ENCODE measurements around the gene PRORP. TPM values are rescaled to one million over a fixed set of nuclear protein-coding genes. Genes with fewer than 3 reads are reported as not detected.

Gene PRORP
- total and polyA plus RNA-seq, 9 of the 15 experiments (the other 6 are each of a cell fraction or from before 2014, with no cell fraction given), result 21.9 to 48.7 (median 36.5) TPM

DNA sequence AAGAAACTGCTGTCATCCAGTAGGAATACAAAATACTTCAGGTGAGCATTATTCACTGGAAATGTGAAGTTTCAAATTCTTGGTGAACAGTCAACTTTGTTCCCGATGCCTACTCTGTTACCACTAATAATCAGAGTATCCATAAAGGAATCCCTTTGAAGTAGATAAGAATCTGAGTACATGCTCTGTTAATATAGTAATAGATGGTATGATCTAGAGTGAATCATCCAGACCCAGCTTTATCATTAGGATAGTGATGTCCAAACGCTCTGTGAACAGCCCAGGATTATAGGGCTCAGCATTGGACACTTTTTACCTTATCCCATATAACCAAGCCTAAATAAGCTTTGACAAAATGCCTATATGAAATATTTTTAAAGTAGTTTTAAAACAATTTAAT lies 33.8 kb upstream of the PRORP start:
- POLR2A ChIA-PET, result no interaction called here
- no peak overlapping the region for H3K27ac ChIP-seq (ENCODE audit: extremely low read depth, low read depth, low read length)
- BruUV-seq (replicated peaks), result no TSS peak
- WGBS (ENCODE audit: insufficient coverage, low coverage, missing lambda C conversion rate), result 90% methylated on average over 2 of the region's 2 CpGs
- DNase-seq (ENCODE audit: extremely low read depth in 1 of 4, low spot score in 3 of 4) (no peak), ATAC-seq (no peak), FAIRE-seq (no peak)
- no peaks in the 10 kb centered on the region for H4K20me1 ChIP-seq (replicated peaks; ENCODE audit: control insufficient read depth, insufficient read depth, low read length)
- no peaks in the 10 kb centered on the region for H3K9me3 ChIP-seq (replicated peaks; ENCODE audit: control insufficient read depth, insufficient read depth, low read depth, low read length)
- TF ChIP-seq HIVEP1 (CRISPR knock-in tag; IDR thresholded peaks at IDR 0.05), result no peak
- no peak for TF ChIP-seq POLR3A (IDR thresholded peaks at IDR 0.05; ENCODE audit: borderline replicate concordance, extremely low read depth, insufficient read depth, insufficient read length)
- TF ChIP-seq ZNF253 (CRISPR knock-in tag; conservative IDR thresholded peaks at IDR 0.05), result no peak
- TF ChIP-seq ATF1 (CRISPR knock-in tag; IDR thresholded peaks at IDR 0.05), result no peak
- TF ChIP-seq ATF1 (tag; IDR thresholded peaks at IDR 0.05), result no peak
- no peak for TF ChIP-seq TFAM (CRISPR knock-in tag; conservative IDR thresholded peaks at IDR 0.05)
- TF ChIP-seq, protein P1, sequence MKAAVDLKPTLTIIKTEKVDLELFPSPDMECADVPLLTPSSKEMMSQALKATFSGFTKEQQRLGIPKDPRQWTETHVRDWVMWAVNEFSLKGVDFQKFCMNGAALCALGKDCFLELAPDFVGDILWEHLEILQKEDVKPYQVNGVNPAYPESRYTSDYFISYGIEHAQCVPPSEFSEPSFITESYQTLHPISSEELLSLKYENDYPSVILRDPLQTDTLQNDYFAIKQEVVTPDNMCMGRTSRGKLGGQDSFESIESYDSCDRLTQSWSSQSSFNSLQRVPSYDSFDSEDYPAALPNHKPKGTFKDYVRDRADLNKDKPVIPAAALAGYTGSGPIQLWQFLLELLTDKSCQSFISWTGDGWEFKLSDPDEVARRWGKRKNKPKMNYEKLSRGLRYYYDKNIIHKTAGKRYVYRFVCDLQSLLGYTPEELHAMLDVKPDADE (conservative IDR thresholded peaks at IDR 0.05; ENCODE audit: control insufficient read depth, low read depth, low read length), result no peak
- TF ChIP-seq NFXL1 (CRISPR knock-in tag; IDR thresholded peaks at IDR 0.05), result no peak
- TF ChIP-seq RBM14 (IDR thresholded peaks at IDR 0.05; ENCODE audit: borderline replicate concordance, insufficient read depth, low read depth, low read length), result no peak
- TF ChIP-seq SMARCA4 (IDR thresholded peaks at IDR 0.05), result no peak
- no peak for TF ChIP-seq SRSF7 (optimal IDR thresholded peaks at IDR 0.05; ENCODE audit: low read depth, low read length)
- TF ChIP-seq HNRNPUL1 (IDR thresholded peaks at IDR 0.05; ENCODE audit: low read length), result no peak
- no peak for TF ChIP-seq ZNF3 (CRISPR knock-in tag; IDR thresholded peaks at IDR 0.05)
- TF ChIP-seq MEF2A (IDR thresholded peaks at IDR 0.05; ENCODE audit: control insufficient read depth, low read depth, low read length), result no peak
- no peak for TF ChIP-seq CREM (IDR thresholded peaks at IDR 0.05; ENCODE audit: low read depth)
- no peak for TF ChIP-seq ZFP30 (CRISPR knock-in tag; IDR thresholded peaks at IDR 0.05; ENCODE audit: borderline replicate concordance)
- TF ChIP-seq, protein P2, sequence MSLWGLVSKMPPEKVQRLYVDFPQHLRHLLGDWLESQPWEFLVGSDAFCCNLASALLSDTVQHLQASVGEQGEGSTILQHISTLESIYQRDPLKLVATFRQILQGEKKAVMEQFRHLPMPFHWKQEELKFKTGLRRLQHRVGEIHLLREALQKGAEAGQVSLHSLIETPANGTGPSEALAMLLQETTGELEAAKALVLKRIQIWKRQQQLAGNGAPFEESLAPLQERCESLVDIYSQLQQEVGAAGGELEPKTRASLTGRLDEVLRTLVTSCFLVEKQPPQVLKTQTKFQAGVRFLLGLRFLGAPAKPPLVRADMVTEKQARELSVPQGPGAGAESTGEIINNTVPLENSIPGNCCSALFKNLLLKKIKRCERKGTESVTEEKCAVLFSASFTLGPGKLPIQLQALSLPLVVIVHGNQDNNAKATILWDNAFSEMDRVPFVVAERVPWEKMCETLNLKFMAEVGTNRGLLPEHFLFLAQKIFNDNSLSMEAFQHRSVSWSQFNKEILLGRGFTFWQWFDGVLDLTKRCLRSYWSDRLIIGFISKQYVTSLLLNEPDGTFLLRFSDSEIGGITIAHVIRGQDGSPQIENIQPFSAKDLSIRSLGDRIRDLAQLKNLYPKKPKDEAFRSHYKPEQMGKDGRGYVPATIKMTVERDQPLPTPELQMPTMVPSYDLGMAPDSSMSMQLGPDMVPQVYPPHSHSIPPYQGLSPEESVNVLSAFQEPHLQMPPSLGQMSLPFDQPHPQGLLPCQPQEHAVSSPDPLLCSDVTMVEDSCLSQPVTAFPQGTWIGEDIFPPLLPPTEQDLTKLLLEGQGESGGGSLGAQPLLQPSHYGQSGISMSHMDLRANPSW (CRISPR knock-in tag; IDR thresholded peaks at IDR 0.05), result no peak
- no peak for TF ChIP-seq SAFB2 (IDR thresholded peaks at IDR 0.05; ENCODE audit: borderline replicate concordance, low read depth, low read length, severe bottlenecking)
- TF ChIP-seq RUNX1 (IDR thresholded peaks at IDR 0.05; ENCODE audit: low read depth), result no peak
- H3K4me2 ChIP-seq (ENCODE audit: insufficient read depth, low read length), result no peak overlapping the region
- H2AFZ ChIP-seq (ENCODE audit: low read depth, low read length), result no peak overlapping the region
- in situ Hi-C loops (cut with MboI), result no loop called here
- no peaks in the 10 kb centered on the region for H3K27me3 ChIP-seq (ENCODE audit: control insufficient read depth in 2 of 2, insufficient read depth in 2 of 2, low read length in 2 of 2)
- H3K4me3 ChIP-seq, result no peak overlapping the region
- intact Hi-C loops (cut with micrococcal nuclease), result no loop called here
- CTCF ChIA-PET (ENCODE audit: low intra/inter-chr PET ratio), result no interaction called here
- H3K9ac ChIP-seq (ENCODE audit: insufficient read depth in 1 of 2, low read depth in 2 of 2, low read length in 2 of 2), result no peak overlapping the region
- no peaks in the 10 kb centered on the region for H3K79me2 ChIP-seq (ENCODE audit: control insufficient read depth, insufficient read depth, low read length)
- peaks cover 16% of the 10 kb centered on the region; the same call in 1 of the 3 replicates for H3K36me3 ChIP-seq (ENCODE audit: control insufficient read depth, insufficient read depth, low read length)
- no peaks in the 10 kb centered on the region for H3K4me1 ChIP-seq (replicated peaks in 1 of 2; ENCODE audit: control insufficient read depth in 2 of 2, insufficient read depth in 2 of 2, low read length in 2 of 2)
- no peaks in the 10 kb centered on the region for H3K9me1 ChIP-seq (ENCODE audit: control insufficient read depth, insufficient read depth, low read length)
